ENCODE measurements around the gene HCAR3. TPM values are rescaled to one million over a fixed set of nuclear protein-coding genes. Genes with fewer than 3 reads are reported as not detected.

HCAR3 gene
- total and polyA plus RNA-seq, 8 donors, result 0.37 to 8.3 (median 1.8) TPM; not detected in 3

DNA sequence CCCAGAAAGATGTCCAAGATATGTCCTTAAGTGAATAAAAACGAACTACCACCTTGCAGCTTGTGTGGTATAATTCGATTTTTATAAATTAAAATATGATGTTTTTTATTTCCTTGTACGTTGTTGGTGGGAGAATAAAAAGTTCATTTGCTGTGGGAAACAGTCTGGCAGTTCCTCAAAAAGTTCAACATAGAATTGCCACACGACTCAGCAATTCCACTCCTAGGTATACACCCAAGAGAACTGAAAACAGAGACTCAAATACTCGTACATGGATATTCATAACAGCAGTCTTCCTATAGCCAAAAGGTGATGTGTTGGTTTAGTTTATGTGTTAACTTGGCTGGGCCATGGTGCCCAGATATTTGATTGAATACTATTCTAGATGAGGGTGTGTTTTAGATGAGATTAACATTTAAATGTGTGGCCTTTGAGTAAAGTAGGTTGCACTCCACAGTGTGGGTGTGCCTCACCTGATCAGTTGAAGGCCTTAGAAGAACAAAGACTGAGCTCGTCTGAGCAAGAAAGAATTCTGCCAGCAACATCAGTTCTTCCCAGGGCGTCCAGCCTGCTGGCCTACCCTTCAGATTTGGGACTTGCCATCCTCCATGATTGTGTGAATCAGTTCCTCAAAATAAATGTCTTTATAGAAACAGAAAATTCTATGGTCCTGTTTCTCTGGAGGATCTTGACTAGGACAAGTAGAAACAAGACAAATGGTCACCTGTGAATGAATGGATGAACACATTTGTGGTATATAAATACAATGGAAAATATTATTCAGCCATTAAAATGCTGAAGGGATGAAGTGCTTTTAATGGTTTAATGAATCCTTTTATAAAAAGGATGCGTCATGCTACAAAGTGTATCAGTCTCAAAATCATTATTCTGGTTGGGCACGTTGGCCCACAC lies 30.9 kb upstream of the HCAR3 start:
- peaks cover 0 to 8% (median 7%) of the 10 kb centered on the region in 4 donors for H3K4me1 ChIP-seq
- intact Hi-C loops (cut with DNase I; ENCODE audit: low total_unique reads), result no loop called here
- 79 to 85% (median 82%) methylated on average over 9 of the region's 9 CpGs for WGBS, 5 donors
- H3K27ac ChIP-seq, result no peak overlapping the region
- H3K9me3 ChIP-seq, result no peaks in the 10 kb centered on the region
- DNase-seq, result no peak
- no peaks in the 10 kb centered on the region for H3K27me3 ChIP-seq
- no peak overlapping the region for H3K4me3 ChIP-seq
- no peak for TF ChIP-seq POLR2A (IDR thresholded peaks at IDR 0.05)
- TF ChIP-seq, protein P1, sequence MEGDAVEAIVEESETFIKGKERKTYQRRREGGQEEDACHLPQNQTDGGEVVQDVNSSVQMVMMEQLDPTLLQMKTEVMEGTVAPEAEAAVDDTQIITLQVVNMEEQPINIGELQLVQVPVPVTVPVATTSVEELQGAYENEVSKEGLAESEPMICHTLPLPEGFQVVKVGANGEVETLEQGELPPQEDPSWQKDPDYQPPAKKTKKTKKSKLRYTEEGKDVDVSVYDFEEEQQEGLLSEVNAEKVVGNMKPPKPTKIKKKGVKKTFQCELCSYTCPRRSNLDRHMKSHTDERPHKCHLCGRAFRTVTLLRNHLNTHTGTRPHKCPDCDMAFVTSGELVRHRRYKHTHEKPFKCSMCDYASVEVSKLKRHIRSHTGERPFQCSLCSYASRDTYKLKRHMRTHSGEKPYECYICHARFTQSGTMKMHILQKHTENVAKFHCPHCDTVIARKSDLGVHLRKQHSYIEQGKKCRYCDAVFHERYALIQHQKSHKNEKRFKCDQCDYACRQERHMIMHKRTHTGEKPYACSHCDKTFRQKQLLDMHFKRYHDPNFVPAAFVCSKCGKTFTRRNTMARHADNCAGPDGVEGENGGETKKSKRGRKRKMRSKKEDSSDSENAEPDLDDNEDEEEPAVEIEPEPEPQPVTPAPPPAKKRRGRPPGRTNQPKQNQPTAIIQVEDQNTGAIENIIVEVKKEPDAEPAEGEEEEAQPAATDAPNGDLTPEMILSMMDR (IDR thresholded peaks at IDR 0.05), result no peak
- TF ChIP-seq EP300 (IDR thresholded peaks at IDR 0.05), result no peak
- TF ChIP-seq POLR2AphosphoS5 (IDR thresholded peaks at IDR 0.05), result no peak
- H3K36me3 ChIP-seq, result no peaks in the 10 kb centered on the region

DNA sequence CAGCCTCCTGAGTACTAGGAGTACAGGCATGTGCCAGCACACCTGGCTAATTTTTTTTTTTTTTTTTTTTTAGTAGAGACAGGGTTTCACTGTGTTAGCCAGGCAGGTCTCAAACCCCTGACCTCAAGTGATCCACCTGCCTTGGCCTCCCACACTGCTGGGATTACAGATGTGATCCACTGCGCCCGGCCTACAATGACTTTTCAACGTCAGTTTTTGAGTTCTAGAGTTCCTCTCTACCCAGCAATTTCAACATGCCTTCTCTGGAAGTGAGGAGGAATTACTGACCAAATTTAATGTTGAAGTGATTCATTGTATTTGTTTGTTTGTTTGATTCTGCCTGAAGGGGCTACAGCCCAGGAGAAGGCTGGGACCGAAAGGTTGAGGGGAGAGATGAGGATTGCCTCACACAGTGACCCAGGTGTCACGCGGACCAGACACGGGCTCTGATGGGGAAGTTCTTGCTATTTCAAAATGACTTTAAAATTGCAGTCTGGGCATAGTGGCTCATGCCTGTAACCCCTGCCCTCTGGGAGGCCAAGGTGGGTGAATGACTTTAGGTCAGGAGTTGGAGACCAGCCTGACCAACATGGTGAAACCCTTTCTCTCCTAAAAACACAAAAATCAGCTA lies 27.4 kb upstream of the HCAR3 start:
- TF ChIP-seq POLR2AphosphoS5 (IDR thresholded peaks at IDR 0.05), result no peak
- no peak for TF ChIP-seq EP300 (IDR thresholded peaks at IDR 0.05)
- no peak for TF ChIP-seq POLR2A (IDR thresholded peaks at IDR 0.05)
- TF ChIP-seq, protein P1 (IDR thresholded peaks at IDR 0.05), result no peak
- DNase-seq, result no peak
- Histone ChIP-seq H3K27ac (no peak overlapping the region), H3K4me1 (no peaks in the 10 kb centered on the region), H3K36me3 (no peaks in the 10 kb centered on the region), H3K27me3 (no peaks in the 10 kb centered on the region), H3K9me3 (no peaks in the 10 kb centered on the region), H3K4me3 (no peak overlapping the region)
- intact Hi-C loops (cut with DNase I; ENCODE audit: low total_unique reads), result no loop called here
- WGBS, 5 donors, result 86 to 94% (median 88%) methylated on average over 7 of the region's 7 CpGs

DNA sequence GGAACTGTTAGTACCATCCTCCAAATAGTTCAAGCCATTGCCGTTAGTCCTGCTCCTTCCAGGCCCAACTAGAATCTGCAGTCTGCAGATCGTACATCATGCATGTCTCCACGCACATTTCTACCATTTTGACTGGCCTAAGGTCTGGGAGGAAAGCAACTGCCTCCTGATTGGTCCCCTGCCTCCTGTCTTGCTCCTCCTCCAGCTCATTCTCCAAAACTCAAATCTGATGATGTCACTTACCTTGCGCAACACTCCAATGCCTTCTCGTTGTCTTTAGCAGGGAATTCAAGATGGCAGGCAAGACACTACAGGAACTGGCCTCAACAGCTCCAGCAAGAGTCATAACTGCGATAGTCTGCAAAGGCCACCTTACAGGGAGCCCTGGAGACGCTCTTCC lies 23.7 kb upstream of the HCAR3 start:
- no peaks in the 10 kb centered on the region for H3K27me3 ChIP-seq
- no peaks in the 10 kb centered on the region for H3K36me3 ChIP-seq
- TF ChIP-seq, protein P1 (IDR thresholded peaks at IDR 0.05), result no peak
- TF ChIP-seq EP300 (IDR thresholded peaks at IDR 0.05) (no peak), POLR2AphosphoS5 (IDR thresholded peaks at IDR 0.05) (no peak), POLR2A (IDR thresholded peaks at IDR 0.05) (no peak)
- H3K4me3 ChIP-seq, result no peak overlapping the region
- H3K4me1 ChIP-seq, result no peaks in the 10 kb centered on the region
- intact Hi-C loops (cut with DNase I; ENCODE audit: low total_unique reads), result no loop called here
- 88 to 96% (median 95%) methylated on average over 7 of the region's 7 CpGs for WGBS, 5 donors
- H3K27ac ChIP-seq, result no peak overlapping the region
- no peaks in the 10 kb centered on the region for H3K9me3 ChIP-seq
- no peak for DNase-seq

DNA sequence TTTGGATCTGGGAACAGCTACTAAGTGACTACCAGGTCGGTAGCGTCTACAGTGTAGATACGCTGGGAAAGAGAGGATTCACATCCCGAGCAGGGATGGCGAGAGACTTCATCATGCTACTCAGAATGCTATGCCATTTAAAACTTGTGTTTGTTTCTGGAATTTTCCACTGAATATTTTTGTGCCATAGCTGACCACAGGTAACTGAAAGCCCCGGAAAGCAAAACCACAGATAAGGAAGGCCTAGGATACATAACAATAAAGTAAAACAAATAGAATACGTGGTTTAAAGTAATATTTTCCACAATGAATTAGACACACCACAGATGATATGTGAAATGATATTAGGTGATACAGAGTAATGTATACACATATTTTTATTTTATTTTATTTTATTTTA lies 22.0 kb upstream of the HCAR3 start:
- 69 to 73% (median 69%) methylated on average over 7 of the region's 7 CpGs for WGBS, 5 donors
- no peak for TF ChIP-seq POLR2A (IDR thresholded peaks at IDR 0.05)
- Histone ChIP-seq H3K9me3 (no peaks in the 10 kb centered on the region), H3K4me1 (no peaks in the 10 kb centered on the region), H3K4me3 (no peak overlapping the region), H3K27me3 (no peaks in the 10 kb centered on the region), H3K36me3 (no peaks in the 10 kb centered on the region), H3K27ac (no peak overlapping the region)
- intact Hi-C loops (cut with DNase I; ENCODE audit: low total_unique reads), result no loop called here
- DNase-seq, result no peak

Data from stomach (tissue), 9 donors.